Measurements from ENCODE around the gene MEAF6.

Gene MEAF6

DNA sequence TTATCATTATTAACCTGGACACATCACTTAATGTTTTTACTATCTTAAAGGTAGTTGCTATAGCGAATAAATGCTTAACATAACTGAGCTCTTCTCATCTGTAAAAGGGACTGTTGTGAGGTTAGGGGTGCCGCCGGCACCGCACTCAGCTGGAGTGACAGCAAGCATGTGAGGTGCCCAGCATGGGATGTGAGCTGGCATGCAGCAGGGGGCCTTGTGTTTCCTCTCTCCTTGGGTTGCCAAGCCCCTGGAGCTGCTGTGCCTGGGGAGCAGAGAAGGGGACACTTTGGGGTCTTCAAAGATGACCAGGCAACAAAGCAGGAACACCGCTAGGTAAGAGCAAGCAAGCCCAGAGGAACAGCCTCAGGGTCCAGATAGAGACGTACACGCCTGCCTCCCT is 42.3 kb downstream of the MEAF6 start:
- DNase-seq (ENCODE audit: low read depth in 2 of 2) = no peak
- TF ChIP-seq, protein P1, sequence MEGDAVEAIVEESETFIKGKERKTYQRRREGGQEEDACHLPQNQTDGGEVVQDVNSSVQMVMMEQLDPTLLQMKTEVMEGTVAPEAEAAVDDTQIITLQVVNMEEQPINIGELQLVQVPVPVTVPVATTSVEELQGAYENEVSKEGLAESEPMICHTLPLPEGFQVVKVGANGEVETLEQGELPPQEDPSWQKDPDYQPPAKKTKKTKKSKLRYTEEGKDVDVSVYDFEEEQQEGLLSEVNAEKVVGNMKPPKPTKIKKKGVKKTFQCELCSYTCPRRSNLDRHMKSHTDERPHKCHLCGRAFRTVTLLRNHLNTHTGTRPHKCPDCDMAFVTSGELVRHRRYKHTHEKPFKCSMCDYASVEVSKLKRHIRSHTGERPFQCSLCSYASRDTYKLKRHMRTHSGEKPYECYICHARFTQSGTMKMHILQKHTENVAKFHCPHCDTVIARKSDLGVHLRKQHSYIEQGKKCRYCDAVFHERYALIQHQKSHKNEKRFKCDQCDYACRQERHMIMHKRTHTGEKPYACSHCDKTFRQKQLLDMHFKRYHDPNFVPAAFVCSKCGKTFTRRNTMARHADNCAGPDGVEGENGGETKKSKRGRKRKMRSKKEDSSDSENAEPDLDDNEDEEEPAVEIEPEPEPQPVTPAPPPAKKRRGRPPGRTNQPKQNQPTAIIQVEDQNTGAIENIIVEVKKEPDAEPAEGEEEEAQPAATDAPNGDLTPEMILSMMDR (IDR thresholded peaks at IDR 0.05; ENCODE audit: low read depth, low read length) = no peak
- no peak overlapping the region for H3K4me3 ChIP-seq (replicated peaks in 1 of 2; ENCODE audit: low read depth in 2 of 2, low read length in 2 of 2)

DNA sequence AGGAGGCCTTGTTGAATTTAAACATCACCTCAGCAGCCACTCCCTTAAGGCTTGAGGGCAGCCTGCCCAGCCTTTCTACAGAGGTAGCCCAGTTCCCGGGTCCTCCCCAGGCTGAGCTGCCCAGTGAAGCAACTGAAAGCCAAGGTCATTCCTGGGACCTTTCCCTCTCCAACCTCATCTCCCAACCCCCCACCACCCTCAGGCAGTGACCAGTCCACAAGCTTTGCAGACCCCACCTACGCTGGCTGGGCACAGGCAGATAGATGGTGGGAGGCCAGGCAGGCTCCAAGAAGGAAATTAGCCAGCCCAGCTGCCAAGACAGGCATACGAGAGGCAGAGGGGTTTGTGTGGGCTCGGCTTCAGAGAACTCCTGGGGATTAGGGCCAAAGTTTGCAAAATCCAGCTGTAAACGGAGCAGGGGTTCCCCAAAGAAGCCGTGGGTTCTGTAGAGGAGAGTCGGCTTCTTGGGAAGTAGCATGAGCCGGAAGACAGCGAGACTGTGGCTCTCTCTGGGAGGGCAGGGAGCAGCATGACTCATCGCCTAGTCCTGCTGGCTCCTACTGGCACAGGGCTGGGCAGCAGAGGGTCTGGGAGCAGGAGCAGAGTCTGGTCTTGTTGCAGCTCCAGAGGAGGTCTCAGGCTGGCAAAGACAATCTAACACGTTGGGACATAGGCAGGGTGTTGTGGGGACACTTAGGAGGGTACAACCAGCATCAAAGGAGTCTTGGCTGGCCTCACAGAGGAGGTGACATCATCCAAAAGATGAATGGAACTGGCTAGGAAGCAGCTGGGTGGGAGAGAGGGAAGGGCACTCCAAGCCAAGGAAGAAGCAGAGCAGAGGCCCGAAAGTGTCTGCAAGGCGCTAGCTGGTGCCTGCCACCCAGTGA is 43.0 kb downstream of the MEAF6 start:
- TF ChIP-seq, protein P1 (IDR thresholded peaks at IDR 0.05; ENCODE audit: low read depth, low read length) = no peak
- DNase-seq (ENCODE audit: low read depth in 2 of 2) = peak; percentile 91 to 93
- peak overlapping the region; percentile 23 to 41 for H3K4me3 ChIP-seq (replicated peaks in 1 of 2; ENCODE audit: low read depth in 2 of 2, low read length in 2 of 2)

DNA sequence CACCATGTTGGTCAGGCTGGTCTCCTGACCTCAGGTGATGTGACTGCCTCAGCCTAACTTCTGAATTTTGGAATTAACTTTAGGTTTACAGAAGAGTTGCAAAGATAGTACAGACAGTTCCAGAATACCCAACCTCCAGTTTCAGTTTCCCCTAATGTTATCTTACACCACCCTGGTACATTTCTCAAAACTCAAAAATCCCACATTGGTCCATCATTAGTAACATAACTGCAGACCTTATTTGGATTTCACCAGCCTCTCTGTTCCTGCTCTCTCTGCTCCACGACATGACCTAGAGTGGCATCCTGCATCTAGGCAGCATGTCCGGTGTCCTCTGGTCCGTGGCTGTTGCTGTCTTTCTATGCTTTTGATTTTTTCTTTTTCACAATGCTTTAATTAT is 45.2 kb downstream of the MEAF6 start:
- H3K4me3 ChIP-seq (replicated peaks in 1 of 2; ENCODE audit: low read depth in 2 of 2, low read length in 2 of 2) = no peak overlapping the region
- TF ChIP-seq, protein P1 (IDR thresholded peaks at IDR 0.05; ENCODE audit: low read depth, low read length) = no peak

DNA sequence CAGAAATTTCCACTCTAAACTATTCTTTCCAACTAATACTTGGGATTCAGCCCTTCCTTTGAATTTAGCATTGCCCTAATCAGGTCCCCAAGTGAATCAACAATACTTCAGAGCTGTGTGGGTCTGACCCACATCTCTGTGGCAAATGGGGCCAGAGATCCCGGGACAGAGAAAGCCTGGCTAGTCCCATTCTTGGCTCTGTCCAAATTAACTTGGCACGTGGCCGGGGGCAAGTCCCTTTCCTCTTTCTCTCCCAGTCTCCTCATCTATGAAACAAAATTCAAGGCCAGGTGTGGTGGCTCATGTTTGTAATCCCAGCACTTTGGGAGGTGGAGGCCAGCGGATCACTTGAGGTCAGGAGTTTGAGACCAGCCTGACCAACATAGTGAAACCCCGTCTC is 46.5 kb downstream of the MEAF6 start:
- no peak overlapping the region for H3K4me3 ChIP-seq (replicated peaks in 1 of 2; ENCODE audit: low read depth in 2 of 2, low read length in 2 of 2)
- TF ChIP-seq, protein P1 (IDR thresholded peaks at IDR 0.05; ENCODE audit: low read depth, low read length) = no peak
- DNase-seq (ENCODE audit: low read depth in 2 of 2) = no peak

More for the DNA sequence above, 45.2 kb downstream of the MEAF6 start:
- DNase-seq (ENCODE audit: low read depth in 2 of 2) = no peak

DNA sequence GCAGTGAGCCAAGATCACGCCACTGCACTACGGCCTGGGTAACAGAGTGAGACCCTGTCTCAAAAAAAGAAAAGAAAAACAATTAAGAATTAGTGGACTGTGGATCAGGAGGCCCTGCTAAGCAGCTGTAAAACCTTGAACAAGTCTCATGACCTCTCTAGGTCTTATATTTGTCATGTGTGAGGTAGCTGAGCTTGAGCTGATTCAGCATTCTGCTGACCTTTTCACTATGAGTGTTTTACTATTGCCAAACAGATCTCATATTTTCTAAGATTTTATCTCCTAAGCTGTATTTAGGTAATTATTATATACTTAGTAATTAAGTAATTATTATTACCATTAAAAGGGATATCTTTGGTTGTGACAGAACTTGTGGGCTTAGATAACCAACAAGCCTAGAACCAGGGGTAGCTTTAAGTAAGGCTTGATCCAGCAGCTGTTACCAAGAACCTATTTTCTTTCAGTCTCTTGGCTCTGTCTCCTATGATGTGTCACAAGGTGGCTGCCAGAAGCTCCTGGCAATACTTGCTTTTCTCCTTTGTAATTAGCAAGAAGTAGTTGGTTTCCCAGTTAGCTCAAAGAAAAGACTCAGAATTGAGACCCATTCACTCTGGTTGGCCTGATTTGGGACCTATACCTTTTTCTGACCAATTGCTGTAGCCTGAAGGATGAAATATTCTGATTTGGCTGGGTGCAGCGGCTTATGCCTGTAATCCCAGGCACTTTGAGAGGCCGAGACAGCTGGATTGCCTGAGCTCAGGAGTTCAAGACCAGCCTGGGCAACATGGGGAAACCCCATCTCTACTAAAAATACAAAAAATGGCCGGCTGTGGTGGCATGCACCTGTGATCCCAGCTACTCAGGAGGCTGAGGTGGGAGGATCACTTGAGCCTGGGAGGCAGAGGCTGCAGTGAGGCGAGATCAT is 48.7 kb downstream of the MEAF6 start:
- peak; percentile 60 to 62 for DNase-seq (ENCODE audit: low read depth in 2 of 2)
- no peak overlapping the region for H3K4me3 ChIP-seq (replicated peaks in 1 of 2; ENCODE audit: low read depth in 2 of 2, low read length in 2 of 2)
- TF ChIP-seq, protein P1 (IDR thresholded peaks at IDR 0.05; ENCODE audit: low read depth, low read length) = no peak

DNA sequence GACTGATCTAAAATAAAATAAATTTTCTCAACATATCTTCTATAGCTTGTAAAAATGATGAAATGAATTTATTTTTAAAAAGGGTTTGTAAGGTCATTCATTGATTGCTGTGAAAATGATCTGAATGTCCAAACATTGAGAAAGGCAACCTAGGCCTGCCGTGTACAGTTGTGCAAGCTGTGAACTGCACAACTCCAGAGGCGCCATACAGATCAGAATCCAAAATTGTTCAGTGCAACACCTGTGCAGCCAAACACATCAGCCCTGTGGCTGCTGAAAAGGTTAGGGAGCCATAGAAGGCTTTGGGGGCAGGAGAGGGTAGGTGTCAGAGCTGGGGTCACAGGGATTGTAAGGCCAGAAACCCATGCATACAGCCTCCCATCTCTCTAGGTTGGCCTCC is 50.1 kb downstream of the MEAF6 start:
- TF ChIP-seq, protein P1 (IDR thresholded peaks at IDR 0.05; ENCODE audit: low read depth, low read length) = no peak

More for the DNA sequence above, 50.1 kb downstream of the MEAF6 start:
- no peak for DNase-seq (ENCODE audit: low read depth in 2 of 2)
- H3K4me3 ChIP-seq (replicated peaks in 1 of 2; ENCODE audit: low read depth in 2 of 2, low read length in 2 of 2) = no peak overlapping the region
